ENCODE results near the gene PKNOX2. TPM values are rescaled to one million over a fixed set of nuclear protein-coding genes. Genes with fewer than 3 reads are reported as not detected.

Gene PKNOX2
- total RNA-seq, 1 donor from 2014 or later = 41.8 TPM

GRCh38 chr11:125407046-125407445 lies 242.5 kb downstream of the PKNOX2 start:
- DNase-seq (ENCODE audit: low spot score) = no peak
- H3K27me3 Mint-ChIP-seq (ENCODE audit: unreplicated experiment) = peaks cover 14% of the 10 kb centered on the region
- no peak overlapping the region for H3K27ac Mint-ChIP-seq (ENCODE audit: unreplicated experiment)
- no peak overlapping the region for H3K4me3 Mint-ChIP-seq (ENCODE audit: unreplicated experiment)
- H3K4me1 Mint-ChIP-seq (ENCODE audit: unreplicated experiment) = peaks cover 47% of the 10 kb centered on the region
- TF ChIP-seq CTCF (IDR thresholded peaks at IDR 0.05; ENCODE audit: unreplicated experiment) = no peak
- H3K9me3 Mint-ChIP-seq (ENCODE audit: unreplicated experiment) = no peaks in the 10 kb centered on the region
- peaks cover 21% of the 10 kb centered on the region for H3K36me3 Mint-ChIP-seq (ENCODE audit: low read depth, unreplicated experiment)

GRCh38 chr11:125408311-125408711 lies 243.8 kb downstream of the PKNOX2 start:
- peaks cover 43% of the 10 kb centered on the region for H3K4me1 Mint-ChIP-seq (ENCODE audit: unreplicated experiment)
- H3K27me3 Mint-ChIP-seq (ENCODE audit: unreplicated experiment) = peaks cover 14% of the 10 kb centered on the region
- no peaks in the 10 kb centered on the region for H3K9me3 Mint-ChIP-seq (ENCODE audit: unreplicated experiment)
- peaks cover 18% of the 10 kb centered on the region for H3K36me3 Mint-ChIP-seq (ENCODE audit: low read depth, unreplicated experiment)
- DNase-seq (ENCODE audit: low spot score) = no peak
- no peak for TF ChIP-seq CTCF (IDR thresholded peaks at IDR 0.05; ENCODE audit: unreplicated experiment)
- no peak overlapping the region for H3K27ac Mint-ChIP-seq (ENCODE audit: unreplicated experiment)
- H3K4me3 Mint-ChIP-seq (ENCODE audit: unreplicated experiment) = no peak overlapping the region

GRCh38 chr11:125410091-125410490 lies 245.5 kb downstream of the PKNOX2 start:
- no peak for TF ChIP-seq CTCF (IDR thresholded peaks at IDR 0.05; ENCODE audit: unreplicated experiment)
- peaks cover 15% of the 10 kb centered on the region for H3K36me3 Mint-ChIP-seq (ENCODE audit: low read depth, unreplicated experiment)

GRCh38 chr11:125412177-125412496 lies 247.6 kb downstream of the PKNOX2 start:
- H3K27ac Mint-ChIP-seq (ENCODE audit: unreplicated experiment) = no peak overlapping the region
- H3K4me3 Mint-ChIP-seq (ENCODE audit: unreplicated experiment) = no peak overlapping the region
- peaks cover 20% of the 10 kb centered on the region for H3K36me3 Mint-ChIP-seq (ENCODE audit: low read depth, unreplicated experiment)
- peaks cover 13% of the 10 kb centered on the region for H3K27me3 Mint-ChIP-seq (ENCODE audit: unreplicated experiment)
- no peak for TF ChIP-seq CTCF (IDR thresholded peaks at IDR 0.05; ENCODE audit: unreplicated experiment)
- peaks cover 27% of the 10 kb centered on the region for H3K4me1 Mint-ChIP-seq (ENCODE audit: unreplicated experiment)
- no peak for DNase-seq (ENCODE audit: low spot score)
- no peaks in the 10 kb centered on the region for H3K9me3 Mint-ChIP-seq (ENCODE audit: unreplicated experiment)

More at GRCh38 chr11:125410091-125410490, 245.5 kb downstream of the PKNOX2 start:
- DNase-seq (ENCODE audit: low spot score) = no peak
- Mint-ChIP-seq H3K27me3 (ENCODE audit: unreplicated experiment) (peaks cover 12% of the 10 kb centered on the region), H3K4me3 (ENCODE audit: unreplicated experiment) (no peak overlapping the region), H3K4me1 (ENCODE audit: unreplicated experiment) (peaks cover 30% of the 10 kb centered on the region), H3K27ac (ENCODE audit: unreplicated experiment) (no peak overlapping the region), H3K9me3 (ENCODE audit: unreplicated experiment) (no peaks in the 10 kb centered on the region)

GRCh38 chr11:125412509-125412908 lies 248.0 kb downstream of the PKNOX2 start:
- Mint-ChIP-seq H3K27me3 (ENCODE audit: unreplicated experiment) (peaks cover 16% of the 10 kb centered on the region), H3K4me1 (ENCODE audit: unreplicated experiment) (peaks cover 27% of the 10 kb centered on the region)

More at GRCh38 chr11:125412509-125412908, 248.0 kb downstream of the PKNOX2 start:
- no peak for DNase-seq (ENCODE audit: low spot score)
- Mint-ChIP-seq H3K36me3 (ENCODE audit: low read depth, unreplicated experiment) (peaks cover 23% of the 10 kb centered on the region), H3K27ac (ENCODE audit: unreplicated experiment) (peak overlapping the region; percentile 57), H3K9me3 (ENCODE audit: unreplicated experiment) (no peaks in the 10 kb centered on the region), H3K4me3 (ENCODE audit: unreplicated experiment) (peak overlapping the region; percentile 79)
- no peak for TF ChIP-seq CTCF (IDR thresholded peaks at IDR 0.05; ENCODE audit: unreplicated experiment)

Data from endothelial cell (in vitro differentiated cells).